Astrocyte of the cerebellum (primary cell): ENCODE data around the gene TRAPPC2.

Experiments used
- DNase-seq: peaks from one replicate; pipeline ENCODE4 v3.0.0-alpha.2; 2011; ENCODE audit warnings: low read depth
- H3K4me3 ChIP-seq: 2 replicates; pipeline ENCODE4 v1.5.1; 2011; ENCODE audit warnings: mild to moderate bottlenecking, low read depth, low read length, moderate library complexity
- CTCF ChIP-seq: IDR thresholded peaks from 2 replicates; pipeline ENCODE4 v1.5.1; 2012; ENCODE audit warnings: low read length, low read depth, moderate library complexity, mild to moderate bottlenecking; ENCODE audit errors: missing control alignments
- in situ Hi-C: cut with HindIII; loops from 2 replicates; pipeline ENCODE4 v1.10.0; 2017; ENCODE audit warnings: low sequenced_read_pairs

TRAPPC2 gene

GRCh38 chrX:13690836-13691235, 43.6 kb downstream of the TRAPPC2 start:
- in situ Hi-C loops = no loop called here
- peak; percentile 23 for TF ChIP-seq CTCF
- DNase-seq = no peak
- peak overlapping the region; percentile 79 for H3K4me3 ChIP-seq

GRCh38 chrX:13689741-13690211, 44.6 kb downstream of the TRAPPC2 start:
- in situ Hi-C loops = no loop called here
- H3K4me3 ChIP-seq = peak overlapping the region; percentile 79

GRCh38 chrX:13688958-13689740, 45.3 kb downstream of the TRAPPC2 start, which contains the start of gene RAB9A:
RAB9A (plus strand) TSS chrX:13689128; CDS start chrX:13708747, 19,619 bp downstream.
- DNase-seq = peak; percentile 20
- in situ Hi-C loops = no loop called here
- no peak for TF ChIP-seq CTCF
- peak within 1 kb of the TSS; percentile 79 for H3K4me3 ChIP-seq

More at GRCh38 chrX:13689741-13690211, 44.6 kb downstream of the TRAPPC2 start:
- DNase-seq = no peak
- no peak for TF ChIP-seq CTCF

GRCh38 chrX:13688384-13688957, 45.9 kb downstream of the TRAPPC2 start:
- DNase-seq = no peak
- in situ Hi-C loops = no loop called here
- H3K4me3 ChIP-seq = peak overlapping the region; percentile 79
- no peak for TF ChIP-seq CTCF

- DNase-seq = no peak
- H3K4me3 ChIP-seq = no peak overlapping the region
- no peak for TF ChIP-seq CTCF
- in situ Hi-C loops = no loop called here
These were observed 47.2 kb downstream of the TRAPPC2 start for GRCh38 chrX:13687203-13687602.

GRCh38 chrX:13685126-13685763, 49.2 kb downstream of the TRAPPC2 start:
- in situ Hi-C loops = no loop called here
- no peak for TF ChIP-seq CTCF
- DNase-seq = no peak
- H3K4me3 ChIP-seq = no peak overlapping the region
